HG03108 (cell line): ENCODE data around the gene SLC7A1.

Experiments used
- ATAC-seq: cut with Tn5 transposase; IDR thresholded peaks from one replicate; pipeline ENCODE4 v1.9.1; 2021; ENCODE audit warnings: moderate library complexity; ENCODE audit not compliant: unreplicated experiment

Gene SLC7A1

GRCh38 chr13:29562786-29563438, 32.6 kb downstream of the SLC7A1 start:
- ATAC-seq, result no peak

- no peak for ATAC-seq
Observed at GRCh38 chr13:29561918-29562317, 33.6 kb downstream of the SLC7A1 start.

GRCh38 chr13:29556742-29557141, 38.7 kb downstream of the SLC7A1 start:
- no peak for ATAC-seq

GRCh38 chr13:29551214-29551613, 44.3 kb downstream of the SLC7A1 start:
- no peak for ATAC-seq

GRCh38 chr13:29550430-29550988, 45.0 kb downstream of the SLC7A1 start:
- no peak for ATAC-seq

GRCh38 chr13:29548722-29549121, 46.8 kb downstream of the SLC7A1 start:
- ATAC-seq, result no peak

- ATAC-seq, result no peak
Observed at GRCh38 chr13:29547153-29547552, 48.3 kb downstream of the SLC7A1 start.

- ATAC-seq, result no peak
Observed at GRCh38 chr13:29546662-29547061, 48.8 kb downstream of the SLC7A1 start.

- no peak for ATAC-seq
Observed at GRCh38 chr13:29545988-29546387, 49.5 kb downstream of the SLC7A1 start.

- peak; percentile 98 for ATAC-seq
Observed at GRCh38 chr13:29543230-29544215, 52.0 kb downstream of the SLC7A1 start.

GRCh38 chr13:29542381-29542780, 53.1 kb downstream of the SLC7A1 start:
- no peak for ATAC-seq

- no peak for ATAC-seq
Observed at GRCh38 chr13:29541400-29541799, 54.1 kb downstream of the SLC7A1 start.

GRCh38 chr13:29540799-29541198, 54.7 kb downstream of the SLC7A1 start:
- ATAC-seq, result no peak

GRCh38 chr13:29540334-29540733, 55.2 kb downstream of the SLC7A1 start:
- no peak for ATAC-seq

- ATAC-seq, result no peak
Observed at GRCh38 chr13:29539856-29540255, 55.6 kb downstream of the SLC7A1 start.

GRCh38 chr13:29538652-29539040, 56.8 kb downstream of the SLC7A1 start:
- no peak for ATAC-seq

GRCh38 chr13:29537736-29538651, 57.5 kb downstream of the SLC7A1 start:
- ATAC-seq, result no peak

GRCh38 chr13:29536853-29537252, 58.6 kb downstream of the SLC7A1 start:
- no peak for ATAC-seq

GRCh38 chr13:29535663-29536655, 59.5 kb downstream of the SLC7A1 start:
- no peak for ATAC-seq

GRCh38 chr13:29534083-29534482, 61.4 kb downstream of the SLC7A1 start:
- no peak for ATAC-seq
